HG02870 (cell line): ENCODE data around the gene OLFM2.
"Not testable (repeated sequence)": the region's sequence is repeated elsewhere in the genome, so short reads cannot be mapped to it uniquely, and the experiment has no call there.

Experiments
- ATAC-seq: cut with Tn5 transposase; IDR thresholded peaks from one replicate; pipeline ENCODE4 v1.9.1; 2021; ENCODE audit warnings: mild to moderate bottlenecking, moderate library complexity; ENCODE audit not compliant: unreplicated experiment

Gene OLFM2

DNA sequence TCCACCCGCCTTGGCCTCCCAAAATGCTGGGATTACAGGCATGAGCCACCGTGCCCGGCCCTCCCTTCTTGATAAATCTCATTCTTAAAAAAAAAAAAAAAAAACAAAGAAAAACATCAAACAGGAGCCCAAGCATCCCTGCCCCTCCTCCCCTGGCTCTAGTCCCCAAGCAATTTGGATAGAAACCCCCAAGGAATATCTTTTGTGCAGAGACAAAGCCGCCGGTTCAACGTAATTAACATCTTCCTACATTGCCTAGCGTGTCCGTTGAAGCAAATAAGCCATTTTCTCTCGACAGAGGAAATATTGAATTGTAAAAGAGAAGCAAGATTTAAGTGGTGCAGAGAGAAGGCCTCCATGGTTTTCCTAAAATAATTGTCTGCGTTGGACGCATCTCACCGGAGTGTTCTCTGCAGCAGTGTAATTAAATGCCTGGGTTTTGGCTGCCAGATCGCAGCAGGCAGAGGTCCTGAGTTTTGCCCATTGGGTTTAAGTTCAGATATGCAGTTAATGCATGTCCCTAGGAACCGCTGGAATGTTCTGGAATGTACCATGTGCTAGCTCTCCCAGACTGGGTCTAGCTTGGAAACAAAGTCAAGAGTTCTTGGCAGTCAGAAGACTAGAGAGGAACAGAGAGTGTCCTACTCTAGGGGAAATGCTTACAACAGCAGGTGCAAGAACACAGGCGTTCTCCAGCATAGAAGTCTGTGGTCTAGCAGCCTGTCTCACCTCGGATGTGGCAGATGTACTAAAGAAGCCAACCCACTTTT is 70.4 kb downstream of the OLFM2 start:
- no peak for ATAC-seq

DNA sequence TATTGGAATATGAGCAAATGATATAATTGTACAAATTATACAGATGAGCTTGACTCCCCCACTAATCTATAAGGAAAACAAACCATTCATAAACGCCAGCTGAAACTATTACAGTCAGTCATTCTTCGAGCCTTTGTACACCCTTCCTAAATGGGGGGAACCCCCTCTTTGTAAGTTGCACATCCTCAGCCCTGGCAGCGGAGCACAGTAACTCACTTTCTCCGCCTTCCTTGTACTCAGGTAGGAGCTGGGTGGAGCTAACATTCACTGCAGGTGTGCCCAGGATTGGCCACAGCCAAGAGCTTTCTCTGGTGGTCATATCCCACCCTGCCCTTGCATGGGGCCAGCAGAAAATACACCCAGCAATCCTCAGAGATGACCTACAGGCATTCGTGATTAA is 72.6 kb downstream of the OLFM2 start:
- no peak for ATAC-seq

DNA sequence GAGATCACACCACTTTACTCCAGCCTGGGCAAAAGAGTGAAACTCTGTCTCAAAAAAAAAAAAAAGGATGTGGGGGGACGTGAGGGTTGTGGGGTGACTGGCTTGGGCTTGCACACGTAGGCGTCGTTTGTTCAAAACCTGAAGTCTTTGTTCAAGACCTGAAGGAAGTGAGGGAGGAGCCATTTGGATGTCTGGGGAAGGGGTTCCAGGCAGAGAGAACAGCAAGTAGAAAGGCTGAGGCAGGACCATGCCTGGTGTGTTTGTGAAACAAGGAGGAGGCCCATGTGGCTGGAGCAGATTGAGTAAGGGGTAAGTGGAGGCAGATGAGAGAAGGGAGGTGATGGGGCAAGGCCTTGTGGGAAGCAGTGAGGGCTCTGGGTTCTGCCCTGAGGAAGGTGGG is 73.4 kb downstream of the OLFM2 start:
- ATAC-seq: no peak

DNA sequence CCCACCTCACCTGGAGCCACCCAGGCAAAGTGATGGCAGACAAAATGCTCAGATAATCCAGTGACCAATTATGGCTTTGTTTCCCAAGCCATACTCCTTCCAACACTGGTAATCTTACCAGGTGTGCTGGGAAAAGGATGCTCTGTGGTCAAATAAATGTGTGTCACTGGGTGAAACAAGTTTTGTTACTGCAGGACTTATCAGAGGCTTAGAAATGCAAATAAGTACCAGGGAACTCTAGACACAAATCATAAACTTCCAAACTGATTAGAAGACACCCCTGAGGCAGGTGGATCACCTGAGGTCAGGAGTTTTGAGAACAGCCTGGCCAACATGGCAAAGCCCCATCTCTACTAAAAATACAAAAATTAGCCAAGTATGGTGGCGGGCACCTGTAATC is 74.8 kb downstream of the OLFM2 start:
- no peak for ATAC-seq

DNA sequence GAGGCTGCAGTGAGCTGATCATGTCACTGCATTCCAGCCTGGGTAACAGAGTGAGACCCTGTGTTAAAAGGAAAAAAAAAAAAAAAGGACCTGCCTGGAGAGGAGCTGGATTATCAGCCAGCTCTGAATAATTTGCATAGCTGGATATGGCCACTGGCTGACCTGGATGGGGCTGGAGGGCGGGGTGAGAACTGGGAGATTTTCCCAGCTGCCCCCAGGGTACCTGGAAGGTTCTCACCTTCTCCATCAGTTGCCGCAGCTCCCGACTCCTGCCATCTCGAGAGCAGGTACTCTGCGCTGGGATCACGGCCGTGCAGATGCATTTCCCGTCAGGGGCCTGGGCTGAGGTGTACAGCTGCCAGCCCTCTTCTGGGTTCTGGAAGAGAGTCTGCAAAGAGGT is 75.9 kb downstream of the OLFM2 start:
- no peak for ATAC-seq

DNA sequence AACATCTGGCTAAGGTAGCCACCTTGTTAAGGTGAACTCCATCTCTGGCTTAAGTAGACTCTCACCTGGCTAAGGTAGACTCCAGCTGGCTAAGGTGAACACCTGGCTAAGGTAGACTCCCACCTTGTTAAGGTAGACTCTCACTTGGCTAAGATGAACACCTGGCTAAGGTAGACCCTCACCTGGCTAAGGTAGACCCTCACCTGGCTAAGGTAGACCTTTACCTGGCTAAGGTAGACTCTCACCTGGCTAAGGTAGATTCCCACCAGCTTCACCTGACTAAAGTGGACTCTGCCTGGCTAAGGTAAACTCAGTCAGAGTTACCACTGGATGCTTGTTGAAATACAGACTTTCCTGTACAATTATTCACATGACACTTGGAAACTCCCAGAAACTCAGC is 77.5 kb downstream of the OLFM2 start:
- no peak for ATAC-seq

DNA sequence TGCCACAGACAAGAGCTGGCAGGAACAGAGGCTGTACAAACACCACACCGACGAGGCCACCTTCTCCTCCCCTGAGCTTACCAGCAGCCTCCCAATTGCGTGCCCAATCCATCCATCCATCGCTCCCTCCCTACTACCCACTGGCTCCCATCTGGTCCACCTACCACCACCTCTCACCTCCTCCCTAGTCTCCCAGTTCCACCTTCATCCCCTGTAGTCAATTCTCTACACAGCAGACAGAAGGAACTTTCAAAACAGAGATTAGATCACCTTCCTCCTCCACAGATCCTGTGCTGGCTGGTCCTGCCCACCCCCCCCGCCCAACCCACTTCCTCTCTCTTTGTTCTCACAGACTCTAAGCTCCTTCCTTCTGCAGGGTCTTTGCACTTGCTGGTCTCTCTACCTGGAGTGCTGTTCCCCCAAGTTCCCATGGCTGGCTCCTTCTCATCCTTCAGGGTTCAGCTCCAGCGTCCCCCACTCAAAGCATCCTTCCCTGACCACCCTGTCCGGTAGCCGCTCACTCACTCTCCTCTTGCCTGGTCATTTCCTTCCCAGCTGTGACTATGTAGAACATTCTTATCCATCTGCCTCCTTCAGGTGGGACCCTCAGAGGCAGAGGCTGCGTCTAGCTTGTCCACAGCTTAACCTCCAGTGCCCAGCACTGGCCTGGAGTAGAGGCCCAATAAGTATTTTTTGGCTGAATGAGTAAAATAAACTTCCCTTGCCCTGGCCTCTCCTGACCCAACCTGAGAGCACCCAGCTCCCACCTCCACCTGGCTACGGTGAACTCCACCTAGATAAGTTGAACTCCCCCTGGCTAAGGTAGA is 78.2 kb downstream of the OLFM2 start:
- no peak for ATAC-seq

DNA sequence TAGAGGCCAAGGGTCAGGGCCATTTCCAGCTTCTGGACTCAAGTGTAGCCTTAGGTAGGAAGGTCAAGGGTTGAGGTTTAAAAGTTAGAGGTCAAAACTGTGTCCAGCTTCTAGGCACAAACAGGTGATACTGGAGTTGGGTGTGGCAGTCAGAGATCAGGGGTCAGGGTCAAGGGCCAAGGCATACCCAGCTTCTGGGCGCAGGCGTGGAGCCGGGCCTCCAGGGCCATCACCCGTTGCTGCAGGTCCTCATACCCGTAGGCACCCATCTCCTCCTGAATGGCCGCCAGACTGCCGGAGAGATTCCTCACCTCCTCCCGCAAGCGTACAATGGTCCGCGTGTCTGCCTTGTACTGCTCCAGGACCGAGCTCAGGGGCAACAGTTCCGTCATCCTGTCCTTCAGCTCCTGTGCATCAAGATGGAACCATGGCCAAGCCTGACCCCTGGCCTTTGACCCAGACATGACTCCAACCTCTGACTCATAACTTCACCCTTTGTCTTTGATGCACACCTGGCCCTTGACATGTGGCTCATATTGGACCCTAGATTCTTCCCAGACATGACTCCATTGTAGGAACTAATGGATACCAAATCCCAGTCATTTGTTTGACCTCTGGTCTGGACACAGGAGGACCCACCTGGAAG is 79.1 kb downstream of the OLFM2 start:
- no peak for ATAC-seq

DNA sequence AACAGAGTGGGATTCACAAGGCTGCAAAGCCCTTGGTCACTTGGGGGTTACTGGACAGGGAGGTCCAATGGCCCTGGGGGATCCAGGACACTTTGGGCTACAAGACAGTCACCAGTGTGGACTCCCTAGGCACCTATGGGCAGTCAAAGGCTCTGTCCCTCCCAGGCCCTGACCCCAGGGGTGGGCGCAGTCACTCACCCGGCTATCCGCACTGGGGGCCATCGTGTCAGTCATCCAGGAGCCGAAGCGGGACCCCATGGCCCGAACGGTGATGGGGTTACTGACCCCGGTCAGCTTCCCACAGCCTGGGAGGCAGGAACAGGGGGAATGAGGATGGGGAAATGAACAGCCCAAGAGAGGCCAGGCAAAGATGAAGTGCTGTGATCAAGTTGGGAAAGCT is 79.7 kb downstream of the OLFM2 start:
- ATAC-seq: no peak

DNA sequence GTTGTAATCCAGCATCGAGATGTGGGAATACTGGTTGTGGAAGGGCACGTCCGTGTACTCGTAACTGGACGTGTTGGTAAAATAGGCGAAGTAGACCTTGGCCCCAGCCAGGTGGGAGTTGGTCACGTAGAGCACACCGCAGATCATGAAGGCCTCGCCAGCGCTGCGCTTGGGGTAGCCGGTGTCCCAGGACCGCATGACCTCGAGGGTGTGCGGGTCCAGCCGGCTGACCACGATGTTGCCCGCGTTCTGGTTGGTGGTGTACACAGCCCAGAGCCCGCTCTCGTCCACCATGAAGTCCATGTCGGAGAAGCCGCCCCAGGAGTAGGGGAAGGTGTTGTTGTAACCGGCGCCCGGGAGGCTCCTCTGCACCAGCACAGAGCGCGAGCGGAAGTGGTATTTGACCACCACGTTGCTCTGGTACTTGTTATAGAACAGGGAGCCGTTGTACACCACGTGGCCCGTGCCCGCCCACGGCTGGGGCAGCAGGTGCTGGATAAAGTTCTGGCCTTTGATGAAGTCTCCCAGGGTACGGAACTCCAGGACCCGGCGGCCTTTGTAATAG is 82.0 kb downstream of the OLFM2 start:
- no peak for ATAC-seq

DNA sequence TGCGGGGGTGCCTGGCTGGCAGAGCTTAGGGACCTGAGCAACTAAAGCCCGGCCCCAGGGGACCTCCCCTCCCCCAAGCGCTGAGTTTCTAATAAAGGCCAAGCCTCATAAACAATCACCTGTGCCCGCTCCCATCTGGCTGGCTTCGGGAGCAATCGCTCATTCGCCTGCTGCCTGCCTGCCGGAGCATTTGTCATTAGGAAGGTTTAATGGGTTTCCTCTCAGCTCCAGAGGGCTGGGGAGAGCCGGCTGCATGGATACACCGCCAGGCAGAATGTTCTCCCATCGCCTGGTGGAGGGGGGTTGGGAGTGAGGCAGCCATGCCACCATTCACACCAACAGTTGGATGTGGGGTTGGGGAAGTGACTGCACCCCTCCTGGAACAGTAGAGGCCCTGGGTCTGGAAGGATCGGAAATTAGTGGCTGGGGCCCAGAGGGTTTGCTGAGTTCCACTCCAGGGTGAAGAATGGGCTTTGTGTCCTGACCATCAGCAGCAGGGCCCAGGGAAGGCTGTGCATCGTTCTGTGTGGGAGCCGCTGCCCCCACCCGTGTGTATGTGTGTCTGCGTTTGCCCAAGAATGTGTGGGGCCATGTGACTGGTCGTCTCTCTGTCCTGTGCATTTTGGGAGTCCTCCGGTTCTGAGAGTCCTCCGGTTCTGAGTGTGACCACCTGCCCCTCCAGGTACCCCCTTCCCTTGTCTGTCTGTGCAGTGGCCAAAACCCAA is 85.9 kb downstream of the OLFM2 start:
- no peak for ATAC-seq

DNA sequence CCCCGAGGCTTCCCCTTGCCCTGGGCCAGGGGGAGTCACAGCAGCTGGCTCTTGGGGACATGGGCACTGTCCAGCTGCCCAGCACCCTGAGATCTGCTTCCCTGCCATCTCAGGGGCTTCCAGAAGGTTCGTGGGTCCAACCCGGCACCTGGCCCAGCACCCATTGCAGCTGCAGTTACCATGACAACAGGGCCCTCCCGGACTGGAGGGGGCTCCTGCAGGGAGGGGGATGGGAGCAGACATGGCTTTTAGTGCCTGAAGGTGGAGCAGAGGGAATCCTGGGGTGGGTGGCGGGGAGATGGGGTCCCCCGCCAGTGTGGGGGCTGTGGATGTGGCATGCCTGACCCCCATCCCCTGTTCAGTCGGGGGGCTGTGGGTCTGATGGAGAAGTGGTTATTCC is 86.5 kb downstream of the OLFM2 start:
- ATAC-seq: no peak

DNA sequence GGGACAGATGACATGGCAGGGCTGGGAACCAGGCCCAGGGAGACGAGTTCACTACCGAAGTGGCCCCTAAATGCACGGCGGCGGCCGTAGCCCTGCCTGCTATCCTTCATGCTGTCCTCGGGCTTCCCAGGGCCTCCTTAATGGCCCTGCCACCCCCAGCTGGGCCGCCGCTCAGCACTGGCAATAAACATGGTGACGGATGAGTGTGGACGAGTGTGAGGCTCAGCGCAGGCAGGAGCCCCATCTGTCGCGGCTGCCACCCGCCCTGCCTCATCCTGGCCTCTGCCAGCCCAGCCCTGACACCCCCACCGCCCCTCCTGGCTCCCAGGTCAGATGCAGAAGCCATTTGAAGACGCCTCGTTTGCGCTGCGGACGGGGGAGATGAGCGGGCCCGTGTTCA is 87.6 kb downstream of the OLFM2 start:
- ATAC-seq: no peak

DNA sequence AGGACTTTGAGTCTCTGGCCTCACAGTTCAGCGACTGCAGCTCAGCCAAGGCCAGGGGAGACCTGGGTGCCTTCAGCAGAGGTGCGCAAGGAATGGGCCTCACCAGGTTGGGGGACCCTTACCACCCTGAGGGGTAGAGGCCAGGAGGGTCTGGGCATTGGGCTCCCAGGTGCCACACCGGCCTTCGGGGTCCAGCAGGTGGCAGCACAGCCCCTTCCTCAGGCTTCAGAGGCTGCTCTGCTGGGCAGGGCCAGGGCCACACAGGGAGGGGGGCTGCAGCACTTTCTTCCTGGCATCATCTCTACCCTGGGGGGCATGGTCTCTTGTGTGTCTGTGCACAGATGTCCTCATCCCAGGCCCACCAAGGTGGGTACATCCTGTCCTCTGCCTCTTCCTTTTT is 88.3 kb downstream of the OLFM2 start:
- ATAC-seq: no peak

DNA sequence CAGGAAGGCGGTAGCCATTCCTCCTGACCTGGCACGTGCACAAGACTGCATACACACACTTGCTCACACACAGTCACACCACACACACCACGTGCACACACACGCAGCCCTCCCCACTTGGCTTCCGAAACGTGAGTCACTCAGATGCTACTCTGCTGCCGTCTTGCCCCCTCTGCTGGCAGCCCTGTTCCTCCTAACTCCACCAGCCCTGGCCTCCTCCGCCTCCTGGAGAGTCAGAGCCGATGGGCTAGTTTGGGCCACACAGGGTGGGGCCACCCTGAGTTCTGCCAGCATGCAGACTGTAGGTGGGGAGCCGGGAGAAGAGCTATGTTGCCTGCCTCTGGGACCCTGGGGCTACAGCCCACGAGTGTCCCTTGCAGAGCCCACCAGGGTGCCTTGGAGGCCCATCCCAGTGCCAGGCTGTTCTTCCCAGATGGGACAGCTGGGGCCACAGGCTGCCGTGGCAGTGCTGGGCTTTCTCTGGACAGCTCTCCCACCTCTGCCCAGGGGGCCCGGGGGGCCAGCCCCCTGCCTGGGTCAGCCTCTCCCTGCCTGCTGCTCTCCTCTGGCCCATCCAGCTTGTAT is 89.1 kb downstream of the OLFM2 start:
- no peak for ATAC-seq

DNA sequence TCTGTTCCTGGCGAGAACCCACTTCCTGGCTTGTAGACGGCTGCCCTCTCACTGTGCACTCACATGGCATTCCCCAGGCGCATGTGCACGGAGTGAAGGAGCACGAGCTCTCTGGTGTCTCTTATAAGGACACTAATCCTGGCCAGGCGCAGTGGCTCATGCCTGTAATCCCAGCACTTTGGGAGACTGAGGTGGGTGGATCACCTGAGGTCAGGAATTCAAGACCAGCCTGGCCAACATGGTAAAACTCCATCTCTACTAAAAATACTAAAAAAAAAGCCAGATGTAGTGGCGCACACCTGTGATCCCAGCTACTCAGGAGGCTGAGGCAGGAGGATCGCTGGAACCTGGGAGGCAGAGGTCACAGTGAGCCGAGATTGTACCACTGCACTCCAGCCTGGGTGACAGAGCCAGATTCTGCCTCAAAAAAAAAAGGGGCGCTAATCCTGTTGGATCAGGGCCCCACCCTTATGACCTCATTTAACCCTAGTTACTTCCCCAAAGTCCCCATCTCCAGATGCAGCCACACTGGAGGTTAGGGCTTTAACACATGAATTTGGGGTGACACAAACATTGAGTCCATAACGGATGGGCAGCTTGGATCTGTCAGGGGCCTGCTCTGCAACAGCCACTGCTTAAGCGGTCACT is 92.6 kb downstream of the OLFM2 start:
- not testable (repeated sequence) for ATAC-seq

DNA sequence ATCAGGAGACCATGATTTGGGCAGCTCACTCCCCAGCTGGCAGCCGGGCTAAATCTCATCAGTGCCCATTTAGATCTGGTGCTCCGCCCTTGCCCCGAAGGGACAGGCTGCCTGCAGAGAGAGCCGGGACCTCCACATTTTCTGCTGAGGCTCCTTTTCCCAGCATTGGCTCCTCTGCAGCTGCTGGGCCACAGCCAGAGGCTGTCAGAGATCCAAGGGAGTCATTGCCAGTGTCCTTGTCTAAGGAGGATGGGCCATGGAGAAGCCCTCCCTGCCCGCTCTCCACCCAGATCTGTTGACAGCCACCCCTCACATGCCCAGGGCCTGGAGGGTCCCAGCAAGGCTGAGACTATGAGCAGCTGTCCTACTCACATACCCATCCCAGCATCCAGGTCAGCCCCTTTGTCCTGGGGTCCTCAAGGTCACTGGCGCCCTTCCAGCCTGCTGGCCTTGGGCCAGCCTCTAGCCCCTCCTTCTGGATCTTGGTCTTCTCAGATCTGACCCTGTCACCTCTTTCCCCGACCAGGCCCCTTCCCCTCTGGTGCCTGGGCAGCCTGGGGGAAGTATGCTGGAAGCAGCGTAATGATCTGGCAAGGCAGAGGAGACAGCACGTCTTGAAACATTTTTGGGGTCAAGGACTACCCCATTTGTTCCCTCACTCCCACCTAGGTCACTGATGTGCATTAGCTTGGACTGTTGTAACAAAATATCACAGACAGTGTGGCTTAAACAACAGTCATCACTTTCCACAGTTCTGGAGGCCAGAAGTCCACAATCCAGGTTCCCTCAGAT is 93.3 kb downstream of the OLFM2 start:
- ATAC-seq: no peak

DNA sequence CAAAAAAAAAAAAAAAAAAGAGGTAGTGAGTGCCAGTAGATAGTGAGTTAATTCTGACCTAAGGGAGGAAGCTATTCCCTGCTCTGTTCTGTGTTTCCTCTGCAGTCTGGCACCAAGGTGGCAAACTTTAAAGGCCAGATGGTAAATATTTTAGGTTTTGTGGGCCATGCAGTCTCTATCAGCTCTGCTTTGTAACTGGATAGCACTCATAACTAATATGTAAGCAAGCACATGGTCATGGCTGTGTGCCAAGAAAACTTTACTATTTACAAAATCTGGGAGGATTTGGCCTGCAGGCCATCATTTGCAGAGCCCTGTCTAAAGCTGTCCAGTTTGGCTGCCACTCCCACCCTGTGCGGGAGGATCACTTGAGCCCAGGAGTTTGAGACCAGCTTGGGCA is 96.9 kb downstream of the OLFM2 start:
- no peak for ATAC-seq

DNA sequence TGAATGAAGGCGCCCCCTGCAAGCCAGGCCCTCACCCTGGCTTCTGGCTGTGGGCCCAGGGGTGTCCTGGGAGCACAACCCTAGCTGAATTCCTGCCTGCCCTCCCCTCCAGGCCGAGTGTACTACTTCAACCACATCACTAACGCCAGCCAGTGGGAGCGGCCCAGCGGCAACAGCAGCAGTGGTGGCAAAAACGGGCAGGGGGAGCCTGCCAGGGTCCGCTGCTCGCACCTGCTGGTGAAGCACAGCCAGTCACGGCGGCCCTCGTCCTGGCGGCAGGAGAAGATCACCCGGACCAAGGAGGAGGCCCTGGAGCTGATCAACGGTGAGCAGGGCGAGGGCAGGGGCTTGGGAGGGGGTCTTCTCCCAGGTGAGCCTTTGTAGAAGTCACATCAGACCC is 98.0 kb downstream of the OLFM2 start:
- ATAC-seq: no peak
